HG02970 (cell line): Measurements from ENCODE around the gene NKAIN4.

Experiments
- ATAC-seq: cut with Tn5 transposase; IDR thresholded peaks from one replicate; pipeline ENCODE4 v1.9.1; 2021; ENCODE audit warnings: mild to moderate bottlenecking, moderate library complexity, moderate number of reproducible peaks; ENCODE audit not compliant: unreplicated experiment, low FRiP score

NKAIN4 gene

GRCh38 chr20:63288581-63289251 lies 34.5 kb upstream of the NKAIN4 start:
- ATAC-seq = no peak

- ATAC-seq = no peak
These were observed 33.7 kb upstream of the NKAIN4 start for GRCh38 chr20:63287697-63288580.

- no peak for ATAC-seq
These were observed 32.8 kb upstream of the NKAIN4 start for GRCh38 chr20:63286781-63287696.

- no peak for ATAC-seq
These were observed 31.7 kb upstream of the NKAIN4 start for GRCh38 chr20:63285636-63286615.

GRCh38 chr20:63284981-63285524 lies 30.8 kb upstream of the NKAIN4 start:
- ATAC-seq = no peak

GRCh38 chr20:63284544-63284949 lies 30.3 kb upstream of the NKAIN4 start:
- no peak for ATAC-seq

GRCh38 chr20:63284083-63284440 lies 29.8 kb upstream of the NKAIN4 start:
- no peak for ATAC-seq

- no peak for ATAC-seq
These were observed 29.3 kb upstream of the NKAIN4 start for GRCh38 chr20:63283397-63284082.

- ATAC-seq = no peak
These were observed 28.7 kb upstream of the NKAIN4 start for GRCh38 chr20:63282946-63283345.

- ATAC-seq = no peak
These were observed 27.7 kb upstream of the NKAIN4 start for GRCh38 chr20:63281742-63282665.

- no peak for ATAC-seq
These were observed 26.8 kb upstream of the NKAIN4 start for GRCh38 chr20:63280929-63281545.

GRCh38 chr20:63280371-63280770 lies 26.1 kb upstream of the NKAIN4 start:
- no peak for ATAC-seq

- no peak for ATAC-seq
These were observed 25.7 kb upstream of the NKAIN4 start for GRCh38 chr20:63279931-63280330.

GRCh38 chr20:63278661-63279060 lies 24.4 kb upstream of the NKAIN4 start:
- ATAC-seq = no peak

- ATAC-seq = no peak
These were observed 23.4 kb upstream of the NKAIN4 start for GRCh38 chr20:63277466-63278272.

- no peak for ATAC-seq
These were observed 22.7 kb upstream of the NKAIN4 start for GRCh38 chr20:63276956-63277355.

GRCh38 chr20:63275825-63276224 lies 21.6 kb upstream of the NKAIN4 start:
- no peak for ATAC-seq
